ENCODE results near the gene CLEC19A.

GRCh38 chr16:19254611-19255010 is 30.9 kb upstream of the CLEC19A start:
- TF ChIP-seq CTCF (IDR thresholded peaks at IDR 0.05) (no peak), POLR2A (IDR thresholded peaks at IDR 0.05) (no peak)

Data from ovary (tissue), 3 donors.